H1 (cell line): ENCODE data around the gene TAPT1. TPM values are rescaled to one million over a fixed set of nuclear protein-coding genes. Genes with fewer than 3 reads are reported as not detected.

Source experiments
- CTCF ChIA-PET: fragments of 300-600 bp; sonication (Branson Sonifier 250); formaldehyde crosslinking; loops from one replicate; lab custom pipeline; 2021; ENCODE audit not compliant: partially characterized antibody; lab: Charles Lee
- POLR2A ChIA-PET: fragments of 300-600 bp; sonication (Branson Sonifier 250); formaldehyde crosslinking; loops from one replicate; lab custom pipeline; 2021; ENCODE audit warnings: inconsistent platforms; ENCODE audit not compliant: partially characterized antibody; lab: Charles Lee
- DNase-seq, 2 experiments: peaks; one replicate each; pipeline versions ENCODE4 v3.0.0 to v3.0.0-alpha.2; 2010 to 2022; ENCODE audit warnings: low spot score in 2 of 2, low read depth in 1 of 2, mixed read lengths in 1 of 2
- FAIRE-seq: peaks from 2 replicates; lab custom pipeline; 2011; peaks lifted over from hg19 to GRCh38; lab: Jason Lieb, UNC
- H2AFZ ChIP-seq: 2 replicates; pipeline ENCODE4 v1.8.1; 2012; ENCODE audit warnings: low read length, inconsistent platforms
- H2AK5ac ChIP-seq: 2 replicates; pipeline ENCODE4 v1.6.1; 2013; ENCODE audit warnings: low read depth, low read length
- H2BK120ac ChIP-seq: replicated peaks from 2 replicates; pipeline ENCODE3; 2013; ENCODE audit warnings: low read depth, low read length, inconsistent platforms
- H2BK12ac ChIP-seq: 2 replicates; pipeline ENCODE4 v1.6.1; 2013; ENCODE audit warnings: low read depth, low read length
- H2BK15ac ChIP-seq: 2 replicates; pipeline ENCODE4 v1.6.1; 2013; ENCODE audit warnings: low read length
- H2BK20ac ChIP-seq: 2 replicates; pipeline ENCODE4 v1.6.1; 2013; ENCODE audit warnings: low read length
- H2BK5ac ChIP-seq: 2 replicates; pipeline ENCODE4 v1.6.1; 2013; ENCODE audit warnings: low read depth, low read length
- H3K14ac ChIP-seq: 2 replicates; pipeline ENCODE4 v1.6.1; 2013; ENCODE audit warnings: inconsistent platforms; ENCODE audit not compliant: insufficient read length
- H3K18ac ChIP-seq: 2 replicates; pipeline ENCODE4 v1.6.1; 2013; ENCODE audit warnings: low read length; ENCODE audit errors: extremely low read depth
- H3K23ac ChIP-seq: 2 replicates; pipeline ENCODE4 v1.6.1; 2013; ENCODE audit warnings: inconsistent platforms; ENCODE audit not compliant: insufficient read length
- H3K23me2 ChIP-seq: 2 replicates; pipeline ENCODE4 v1.6.1; 2013; ENCODE audit warnings: low read depth, low read length
- H3K27ac ChIP-seq: 2 replicates; pipeline ENCODE4 v1.6.1; 2011; ENCODE audit warnings: low read depth, low read length, inconsistent platforms
- H3K27me3 ChIP-seq, 4 experiments: replicated peaks in 1 of 4; 1 replicate in 1 of 4; 2 replicates in 3 of 4; pipeline versions ENCODE4 v1.6.1 to v1.8.1; 2011 to 2013; ENCODE audit warnings: low read length in 3 of 4, mild to moderate bottlenecking in 3 of 4, inconsistent platforms in 2 of 4, mixed read lengths in 2 of 4, moderate library complexity in 1 of 4; ENCODE audit not compliant: control insufficient read depth in 3 of 4, insufficient read depth in 3 of 4; ENCODE audit errors: extremely low read depth in 1 of 4
- H3K36me3 ChIP-seq, 4 experiments: 2 replicates each; pipeline versions ENCODE4 v1.6.1 to v1.8.1; 2011 to 2013; ENCODE audit warnings: mild to moderate bottlenecking in 4 of 4, low read length in 3 of 4, moderate library complexity in 2 of 4, control low read depth in 1 of 4, inconsistent platforms in 1 of 4; ENCODE audit not compliant: insufficient read depth in 4 of 4, control insufficient read depth in 2 of 4
- H3K4ac ChIP-seq: replicated peaks from 2 replicates; pipeline ENCODE3; 2013; ENCODE audit warnings: low read length, low read depth, mixed read lengths, inconsistent platforms; ENCODE audit not compliant: insufficient read length
- H3K4me1 ChIP-seq, 4 experiments: replicated peaks in 1 of 4; 1 replicate in 1 of 4; 2 replicates in 3 of 4; pipeline versions ENCODE4 v1.6.1 to v1.8.1; 2011 to 2013; ENCODE audit warnings: low read length in 3 of 4, inconsistent platforms in 2 of 4, mixed read lengths in 1 of 4; ENCODE audit not compliant: insufficient read depth in 4 of 4, control insufficient read depth in 3 of 4
- H3K4me2 ChIP-seq, 2 experiments: 2 replicates each; pipeline versions ENCODE4 v1.6.1 to v1.8.1; 2011 to 2013; ENCODE audit warnings: low read depth in 2 of 2, low read length in 2 of 2, control low read depth in 1 of 2, inconsistent platforms in 1 of 2, mild to moderate bottlenecking in 1 of 2; ENCODE audit not compliant: insufficient read depth in 1 of 2
- H3K4me3 ChIP-seq, 4 experiments: fragments of 200-600, 300-600 bp in 1 of 4; sonication (generic), shearing (Covaris generic), sonication (Bioruptor Twin) in 1 of 4; 2 replicates each; pipeline versions ENCODE4 v1.5.1 to v1.8.1; 2011 to 2016; ENCODE audit warnings: low read length in 4 of 4, low read depth in 3 of 4, control low read depth in 2 of 4, inconsistent platforms in 2 of 4, mild to moderate bottlenecking in 2 of 4, mixed read lengths in 1 of 4, moderate library complexity in 1 of 4; ENCODE audit not compliant: insufficient read depth in 2 of 4; ENCODE audit errors: extremely low read depth in 1 of 4
- H3K56ac ChIP-seq: replicated peaks from 2 replicates; pipeline ENCODE3; 2013; ENCODE audit warnings: low read depth, mild to moderate bottlenecking, mixed read lengths, low read length, inconsistent platforms; ENCODE audit not compliant: insufficient read length
- H3K79me1 ChIP-seq: 2 replicates; pipeline ENCODE4 v1.6.1; 2013; ENCODE audit warnings: low read depth, low read length, control low read depth
- H3K79me2 ChIP-seq, 2 experiments: 2 replicates each; pipeline versions ENCODE4 v1.6.1 to v1.8.1; 2012 to 2013; ENCODE audit warnings: low read length in 2 of 2, mild to moderate bottlenecking in 2 of 2, inconsistent platforms in 1 of 2; ENCODE audit not compliant: insufficient read depth in 2 of 2, control insufficient read depth in 1 of 2
- H3K9ac ChIP-seq, 4 experiments: replicated peaks in 1 of 4; 1 replicate in 1 of 4; 2 replicates in 3 of 4; pipeline versions ENCODE4 v1.6.1 to v1.8.1; 2011 to 2013; ENCODE audit warnings: low read depth in 3 of 4, low read length in 3 of 4, control low read depth in 2 of 4, mild to moderate bottlenecking in 2 of 4, moderate library complexity in 2 of 4, inconsistent platforms in 1 of 4; ENCODE audit errors: extremely low read depth in 1 of 4
- H3K9me3 ChIP-seq, 2 experiments: 2 replicates each; pipeline versions ENCODE4 v1.6.1 to v1.8.1; 2012 to 2013; ENCODE audit warnings: mild to moderate bottlenecking in 2 of 2, moderate library complexity in 2 of 2, control low read depth in 1 of 2, inconsistent platforms in 1 of 2, low read depth in 1 of 2, low read length in 1 of 2, mixed read lengths in 1 of 2; ENCODE audit not compliant: insufficient read depth in 2 of 2
- H4K20me1 ChIP-seq, 2 experiments: replicated peaks in 1 of 2; 2 replicates each; pipeline versions ENCODE3 to v1.8.1; 2011 to 2013; ENCODE audit warnings: inconsistent platforms in 2 of 2, low read length in 2 of 2, mild to moderate bottlenecking in 1 of 2; ENCODE audit not compliant: insufficient read depth in 2 of 2, control insufficient read depth in 1 of 2
- H4K5ac ChIP-seq: 2 replicates; pipeline ENCODE4 v1.6.1; 2013; ENCODE audit warnings: low read length, low read depth, mixed read lengths, inconsistent platforms; ENCODE audit not compliant: insufficient read length
- H4K8ac ChIP-seq: 2 replicates; pipeline ENCODE4 v1.8.0; 2013; ENCODE audit warnings: mild to moderate bottlenecking, moderate library complexity, low read length, inconsistent platforms; ENCODE audit not compliant: insufficient read depth; ENCODE audit errors: extremely low read depth
- H4K91ac ChIP-seq: replicated peaks from 2 replicates; pipeline ENCODE3; 2013; ENCODE audit warnings: low read length, mixed read lengths, inconsistent platforms; ENCODE audit not compliant: insufficient read length
- CEBPB ChIP-seq: IDR thresholded peaks from 2 replicates; pipeline ENCODE4 v1.6.1; 2012; ENCODE audit warnings: low read depth, low read length
- HDAC2 ChIP-seq, 2 experiments: fragments of 300-600 bp in 1 of 2; sonication (generic) in 1 of 2; IDR thresholded peaks; 2 replicates each; pipeline ENCODE4 v1.6.1; 2011 to 2012; ENCODE audit warnings: low read depth in 2 of 2, low read length in 2 of 2, mild to moderate bottlenecking in 2 of 2, moderate library complexity in 2 of 2, borderline replicate concordance in 1 of 2, inconsistent platforms in 1 of 2
- RAD21 ChIP-seq, 2 experiments: IDR thresholded peaks in 1 of 2; conservative IDR thresholded peaks in 1 of 2; 2 replicates each; pipeline ENCODE4 v1.6.1; 2011; ENCODE audit warnings: low read depth in 2 of 2, low read length in 2 of 2, improper control_type of control experiment in 1 of 2, inconsistent platforms in 1 of 2, mild to moderate bottlenecking in 1 of 2, moderate library complexity in 1 of 2
- TBP ChIP-seq: IDR thresholded peaks from 2 replicates; pipeline ENCODE4 v1.6.1; 2011; ENCODE audit warnings: low read depth, low read length, improper control_type of control experiment
- WGBS, 2 experiments: shearing (Covaris generic) in 1 of 2; methylation state at CpG; one replicate each; pipeline versions ENCODE4 v1.1.6 to v1.1.7; 2013 to 2015; ENCODE audit warnings: low lambda C conversion rate in 2 of 2, mixed read lengths in 2 of 2, inconsistent platforms in 1 of 2, low coverage in 1 of 2, missing lambda C conversion rate in 1 of 2; ENCODE audit not compliant: insufficient replicate concordance in 2 of 2, insufficient coverage in 1 of 2, insufficient read length in 1 of 2; ENCODE audit errors: extremely low coverage in 1 of 2, missing lambda C conversion rate in 1 of 2; 5-methylcytosine and 5-hydroxymethylcytosine counted together
- polyA plus RNA-seq, 7 experiments: library from polyadenylated mRNA; depleted of rRNA in 3 of 7; stranded (reverse) in 5 of 7; unstranded in 2 of 7; fragments of >200 nt in 5 of 7; fragments of 200-250 nt in 2 of 7; gene quantifications; 1 replicate in 5 of 7; 2 replicates in 1 of 7; 4 replicates in 1 of 7; pipeline versions ENCODE4 v1.2.1 to v1.2.3, GENCODE V29; 2011 to 2013; ENCODE audit warnings: missing spikeins in 2 of 7, mixed read lengths in 2 of 7
- total RNA-seq: library from RNA; stranded (reverse); fragmentation: NEBNext Ultra II Directional; extraction: Animal tissue kit (Norgen Biotek cat#: 25700); gene quantifications from 2 replicates; pipeline ENCODE4 v1.2.1, GENCODE V29; 2021

The TAPT1 gene
- total and polyA plus RNA-seq, 2 of the 8 experiments (the other 6 are each of a cell fraction or from before 2014, with no cell fraction given) = 4.2 to 15.3 TPM

GRCh38 chr4:16125571-16126445 lies 100.5 kb downstream of the TAPT1 start:
- no peak overlapping the region for H2AK5ac ChIP-seq
- H4K20me1 ChIP-seq = no peaks in the 10 kb centered on the region
- no peak overlapping the region for H3K18ac ChIP-seq
- H4K5ac ChIP-seq = no peak overlapping the region
- no peak overlapping the region for H3K14ac ChIP-seq
- 80% methylated on average over 8 of the region's 8 CpGs; no CpG with 5 or more reads in 1 of the 2 experiments for WGBS, 2 experiments
- H3K4me1 ChIP-seq = peaks cover 0 to 2% (median 0%) of the 10 kb centered on the region in 4 experiments; a peak in 2 of 7 replicates
- TF ChIP-seq TBP (no peak), HDAC2 (IDR thresholded peaks at IDR 0.05; ENCODE audit: borderline replicate concordance in 1 of 2, low read depth in 2 of 2, low read length in 2 of 2) (no peak), RAD21 (IDR thresholded peaks at IDR 0.05 in 1 of 2, conservative IDR thresholded peaks at IDR 0.05 in 1 of 2; ENCODE audit: low read depth in 2 of 2, low read length in 2 of 2) (peak; percentile 20 to 37; a peak in 3 of 4 replicates), CEBPB (no peak)
- H4K91ac ChIP-seq = no peak overlapping the region
- H2BK12ac ChIP-seq = no peak overlapping the region
- H2AFZ ChIP-seq = no peak overlapping the region
- no peak overlapping the region for H2BK15ac ChIP-seq
- no peak overlapping the region for H3K9ac ChIP-seq
- no peaks in the 10 kb centered on the region for H3K36me3 ChIP-seq
- no peak for DNase-seq
- H3K23me2 ChIP-seq = no peaks in the 10 kb centered on the region
- H3K56ac ChIP-seq = no peak overlapping the region
- H2BK20ac ChIP-seq = no peak overlapping the region
- no peak overlapping the region for H3K23ac ChIP-seq
- ChIA-PET POLR2A (interaction anchor here (1.2 kb wide), 1 partner anchor 43 kb away, joined by 5 read pairs; the partner anchor contains the start of gene PROM1), CTCF (interaction anchor here (1.1 to 2.9 kb wide), 8 partner anchors 9 to 140 kb away, joined by 3 to 16 read pairs (median 4); no protein-coding TSS in a partner anchor)
- H3K27ac ChIP-seq = no peak overlapping the region
- no peaks in the 10 kb centered on the region for H3K79me1 ChIP-seq
- H3K9me3 ChIP-seq = no peaks in the 10 kb centered on the region
- H2BK5ac ChIP-seq = no peak overlapping the region
- FAIRE-seq = no peak
- no peak overlapping the region for H2BK120ac ChIP-seq
- no peak overlapping the region for H3K4ac ChIP-seq
- H4K8ac ChIP-seq = no peak overlapping the region; the same call in 1 of the 2 replicates
- no peak overlapping the region for H3K4me2 ChIP-seq
- H3K4me3 ChIP-seq = no peak overlapping the region
- H3K79me2 ChIP-seq = no peaks in the 10 kb centered on the region
- no peaks in the 10 kb centered on the region for H3K27me3 ChIP-seq
